Endothelial cell of umbilical vein (primary cell): ENCODE measurements around the gene CACNA1S. TPM values are rescaled to one million over a fixed set of nuclear protein-coding genes. Genes with fewer than 3 reads are reported as not detected.

Experiments used
- BruUV-seq: library from RNA; stranded (reverse); fragments of 400-500 nt; replicated peaks from 2 replicates; lab custom pipeline; 2021; lab: Mats Ljungman, UMichigan
- CTCF ChIA-PET: fragments of 300-600, 350-600 bp; sonication (Branson Sonifier 250); formaldehyde crosslinking; loops from one replicate; lab custom pipeline; 2021; ENCODE audit warnings: antibody characterized with exemption, inconsistent platforms; lab: Charles Lee
- POLR2A ChIA-PET: fragments of 300-600, 350-600 bp; sonication (Branson Sonifier 250); formaldehyde crosslinking; loops from one replicate; lab custom pipeline; 2021; ENCODE audit warnings: antibody characterized with exemption, inconsistent platforms; lab: Charles Lee
- DNase-seq: peaks from one replicate; pipeline ENCODE4 v3.0.0-alpha.2; 2011; ENCODE audit warnings: low read depth, low spot score
- FAIRE-seq: peaks from 2 replicates; lab custom pipeline; 2011; peaks lifted over from hg19 to GRCh38; lab: Jason Lieb, UNC
- H2AFZ ChIP-seq: 2 replicates; pipeline ENCODE4 v1.6.0; 2012; ENCODE audit warnings: low read depth, low read length, control low read depth, inconsistent platforms
- H3K27ac ChIP-seq: 2 replicates; pipeline ENCODE4 v1.5.1; 2011; ENCODE audit warnings: low read depth, mild to moderate bottlenecking, control low read depth, low read length, moderate library complexity; ENCODE audit not compliant: insufficient read depth
- H3K27me3 ChIP-seq, 2 experiments: 2 replicates each; pipeline versions ENCODE4 v1.6.0 to v1.6.1; 2011; ENCODE audit warnings: low read length in 2 of 2, mixed read lengths in 1 of 2; ENCODE audit not compliant: control insufficient read depth in 2 of 2, insufficient read depth in 2 of 2
- H3K36me3 ChIP-seq, 2 experiments: 2 replicates in 1 of 2; 3 replicates in 1 of 2; pipeline ENCODE4 v1.5.1; 2011; ENCODE audit warnings: low read length in 2 of 2, mild to moderate bottlenecking in 1 of 2, moderate library complexity in 1 of 2; ENCODE audit not compliant: control insufficient read depth in 2 of 2, insufficient read depth in 2 of 2; ENCODE audit errors: extremely low read depth in 1 of 2
- H3K4me1 ChIP-seq: 3 replicates; pipeline ENCODE4 v1.5.1; 2011; ENCODE audit warnings: mild to moderate bottlenecking, low read length; ENCODE audit not compliant: control insufficient read depth, insufficient read depth; ENCODE audit errors: extremely low read depth
- H3K4me2 ChIP-seq: 2 replicates; pipeline ENCODE4 v1.6.1; 2011; ENCODE audit warnings: low read length, control low read depth, mixed read lengths; ENCODE audit not compliant: insufficient read depth
- H3K4me3 ChIP-seq, 3 experiments: fragments of 200-600 bp in 1 of 3; sonication (generic), shearing (Covaris generic) in 1 of 3; replicated peaks in 1 of 3; 2 replicates each; pipeline ENCODE4 v1.5.1; 2011 to 2016; ENCODE audit warnings: control low read depth in 3 of 3, low read length in 3 of 3, mild to moderate bottlenecking in 2 of 3, inconsistent platforms in 1 of 3, low read depth in 1 of 3, moderate library complexity in 1 of 3; ENCODE audit not compliant: insufficient read depth in 1 of 3
- H3K79me2 ChIP-seq: 2 replicates; pipeline ENCODE4 v1.6.0; 2012; ENCODE audit warnings: low read length, inconsistent platforms; ENCODE audit not compliant: control insufficient read depth, insufficient read depth
- H3K9ac ChIP-seq: replicated peaks from 2 replicates; pipeline ENCODE3; 2011; ENCODE audit warnings: low read length, control low read depth; ENCODE audit not compliant: insufficient read depth; ENCODE audit errors: extremely low read depth
- H3K9me1 ChIP-seq: replicated peaks from 3 replicates; pipeline ENCODE4 v1.6.0; 2011; ENCODE audit warnings: mild to moderate bottlenecking, low read length; ENCODE audit not compliant: control insufficient read depth, insufficient read depth; ENCODE audit errors: extremely low read depth
- H3K9me3 ChIP-seq: replicated peaks from 2 replicates; pipeline ENCODE4 v1.5.1; 2012; ENCODE audit warnings: low read length, inconsistent platforms; ENCODE audit not compliant: control insufficient read depth, insufficient read depth
- H4K20me1 ChIP-seq: replicated peaks from 2 replicates; pipeline ENCODE3; 2011; ENCODE audit warnings: mild to moderate bottlenecking, low read length; ENCODE audit not compliant: control insufficient read depth, insufficient read depth; ENCODE audit errors: extremely low read depth
- CTCF ChIP-seq, 2 donors: IDR thresholded peaks; 1 replicate in 1 of 2; 2 replicates in 1 of 2; pipeline ENCODE4 v1.5.1; 2011; ENCODE audit warnings: low read length in 2 of 2, mild to moderate bottlenecking in 2 of 2, moderate library complexity in 2 of 2, control low read depth in 1 of 2, inconsistent platforms in 1 of 2, low read depth in 1 of 2; ENCODE audit not compliant: insufficient read depth in 1 of 2; ENCODE audit errors: extremely low read depth in 1 of 2
- EZH2 ChIP-seq: IDR thresholded peaks from 2 replicates; pipeline ENCODE4 v1.6.1; 2012; ENCODE audit warnings: borderline replicate concordance, low read depth, mild to moderate bottlenecking, moderate library complexity, low read length, inconsistent platforms; ENCODE audit not compliant: severe bottlenecking
- FOS ChIP-seq: IDR thresholded peaks from 2 replicates; pipeline ENCODE4 v1.6.1; 2011; ENCODE audit warnings: mild to moderate bottlenecking, low read length, moderate library complexity, borderline replicate concordance; ENCODE audit not compliant: insufficient read depth
- GATA2 ChIP-seq: IDR thresholded peaks from 2 replicates; pipeline ENCODE4 v1.7.0; 2011; ENCODE audit warnings: low read depth, mild to moderate bottlenecking, moderate library complexity, mixed read lengths, low read length; ENCODE audit not compliant: insufficient read length, insufficient read depth
- JUN ChIP-seq: IDR thresholded peaks from 2 replicates; pipeline ENCODE4 v1.6.1; 2011; ENCODE audit warnings: borderline replicate concordance, low read depth; ENCODE audit not compliant: insufficient read length, insufficient read depth
- MYC ChIP-seq: IDR thresholded peaks from one replicate; pipeline ENCODE4 v1.6.1; 2011; ENCODE audit warnings: mild to moderate bottlenecking, low read depth, low read length
- POLR2A ChIP-seq: IDR thresholded peaks from 2 replicates; pipeline ENCODE4 v1.6.1; 2012; ENCODE audit warnings: low read depth, mild to moderate bottlenecking, control low read depth, low read length
- POLR2AphosphoS5 ChIP-seq: IDR thresholded peaks from 2 replicates; pipeline ENCODE4 v1.6.1; 2012; ENCODE audit warnings: low read depth, mild to moderate bottlenecking, control low read depth, low read length, moderate library complexity; ENCODE audit not compliant: insufficient read depth
- dilution Hi-C: fragments of 300-500 bp; cut with MboI; formaldehyde crosslinking; loops from one replicate; pipeline ENCODE4 v1.15.0; 2019; ENCODE audit warnings: low sequenced_read_pairs; ENCODE audit not compliant: extremely low pct_ligation_motif_present
- intact Hi-C: fragments of 100-400 bp; cut with micrococcal nuclease; formaldehyde crosslinking; loops from one replicate; pipeline ENCODE4 v1.10.0; 2022
- polyA plus RNA-seq, 4 experiments: library from polyadenylated mRNA; depleted of rRNA in 3 of 4; stranded (reverse) in 3 of 4; unstranded in 1 of 4; fragments of >200 nt; gene quantifications; 2 replicates each; pipeline versions ENCODE4 v1.2.1 to v1.2.3, GENCODE V29; 2011 to 2012; ENCODE audit warnings: missing spikeins in 1 of 4
- total RNA-seq: library from RNA; stranded (reverse); gene quantifications from 2 replicates; pipeline ENCODE4 v1.2.3, GENCODE V29; 2021
- TF ChIP-seq, protein P1 (sequence below): IDR thresholded peaks from 2 replicates; pipeline ENCODE4 v1.6.1; 2011; ENCODE audit not compliant: insufficient read depth, insufficient read length

Gene CACNA1S
- total and polyA plus RNA-seq, 2 donors (not counting 3 experiments of a cell fraction or from before 2014, with no cell fraction given), result not detected

DNA sequence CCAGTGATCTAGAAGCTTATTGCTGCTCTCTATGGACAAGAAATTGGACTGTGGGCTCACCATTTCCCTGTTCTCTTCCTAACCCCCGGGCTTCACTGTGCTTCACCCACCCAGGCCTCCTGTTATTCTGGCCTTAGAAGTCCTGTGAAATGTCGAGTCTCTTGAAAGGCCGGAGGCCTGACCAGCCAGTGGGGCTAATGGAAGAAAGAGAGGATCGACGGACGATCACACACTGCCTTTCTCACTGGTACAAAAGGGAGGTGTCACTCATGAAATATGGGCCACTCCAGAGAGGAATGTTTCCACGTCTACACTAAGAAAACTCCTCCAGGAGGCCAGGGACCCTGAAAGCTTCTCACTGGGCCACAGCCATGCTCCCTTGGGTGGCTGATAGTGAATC is 36.1 kb downstream of the CACNA1S start:
- Histone ChIP-seq H3K27me3 (peaks cover 2 to 6% of the 10 kb centered on the region in 2 experiments), H3K79me2 (no peaks in the 10 kb centered on the region), H2AFZ (no peak overlapping the region), H3K4me1 (no peaks in the 10 kb centered on the region), H3K9me1 (no peaks in the 10 kb centered on the region), H3K4me2 (no peak overlapping the region), H3K36me3 (no peaks in the 10 kb centered on the region), H3K9me3 (no peaks in the 10 kb centered on the region), H4K20me1 (no peaks in the 10 kb centered on the region), H3K4me3 (no peak overlapping the region), H3K27ac (no peak overlapping the region), H3K9ac (no peak overlapping the region)
- dilution Hi-C loops (no loop called here), intact Hi-C loops (no loop called here)
- TF ChIP-seq JUN, result no peak
- TF ChIP-seq MYC, result no peak
- no peak for TF ChIP-seq EZH2
- TF ChIP-seq, protein P1, sequence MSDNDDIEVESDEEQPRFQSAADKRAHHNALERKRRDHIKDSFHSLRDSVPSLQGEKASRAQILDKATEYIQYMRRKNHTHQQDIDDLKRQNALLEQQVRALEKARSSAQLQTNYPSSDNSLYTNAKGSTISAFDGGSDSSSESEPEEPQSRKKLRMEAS, result no peak
- TF ChIP-seq POLR2AphosphoS5, result no peak
- no peak for TF ChIP-seq CTCF (IDR thresholded peaks at IDR 0.05; ENCODE audit: extremely low read depth in 1 of 2, insufficient read depth in 1 of 2, low read depth in 1 of 2, low read length in 2 of 2)
- TF ChIP-seq FOS, result no peak
- no peak for TF ChIP-seq GATA2
- no peak for TF ChIP-seq POLR2A
- POLR2A ChIA-PET, result no interaction called here
- FAIRE-seq (no peak), DNase-seq (no peak)
- no TSS peak for BruUV-seq
- CTCF ChIA-PET, result interaction anchor here (1.3 kb wide), 1 partner anchor 43 kb away, joined by 7 read pairs; no protein-coding TSS in a partner anchor
